ENCODE measurements around the gene TMC2. TPM values are rescaled to one million over a fixed set of nuclear protein-coding genes. Genes with fewer than 3 reads are reported as not detected.

Gene TMC2
- total and polyA plus RNA-seq, 7 donors = 0.03 to 0.25 (median 0.12) TPM; not detected in 2

- Histone ChIP-seq H3K27me3 (ENCODE audit: insufficient read depth in 3 of 3, low read length in 2 of 3) (peaks cover 3 to 4% (median 3%) of the 10 kb centered on the region in 3 donors), H3K36me3 (ENCODE audit: insufficient read depth in 1 of 2, low read depth in 1 of 2) (no peaks in the 10 kb centered on the region), H3K27ac (no peak overlapping the region), H3K4me3 (no peak overlapping the region), H3K9me3 (peaks cover 5% of the 10 kb centered on the region), H3K4me1 (no peaks in the 10 kb centered on the region)
- 19 to 21% (median 19%) methylated on average over 1 of the region's 1 CpG for WGBS, 3 donors
- no peak for ATAC-seq
- intact Hi-C loops (cut with DNase I) = no loop called here
- no peak for DNase-seq
- no peak for TF ChIP-seq CTCF (IDR thresholded peaks at IDR 0.05)
Observed at GRCh38 chr20:2631228-2631627, 94.9 kb downstream of the TMC2 start.

- Histone ChIP-seq H3K4me3 (no peak overlapping the region), H3K27ac (no peak overlapping the region), H3K36me3 (ENCODE audit: insufficient read depth in 1 of 2, low read depth in 1 of 2) (no peaks in the 10 kb centered on the region), H3K4me1 (no peaks in the 10 kb centered on the region), H3K9me3 (peaks cover 5% of the 10 kb centered on the region), H3K27me3 (ENCODE audit: insufficient read depth in 3 of 3, low read length in 2 of 3) (peaks cover 3 to 4% (median 3%) of the 10 kb centered on the region in 3 donors)
- TF ChIP-seq CTCF (IDR thresholded peaks at IDR 0.05) = no peak
- 10 to 17% (median 12%) methylated on average over 1 of the region's 1 CpG for WGBS, 3 donors
- ATAC-seq (no peak), DNase-seq (no peak)
- intact Hi-C loops (cut with DNase I) = no loop called here
Observed at GRCh38 chr20:2633381-2633780, 97.0 kb downstream of the TMC2 start.

GRCh38 chr20:2637246-2637645 is 100.9 kb downstream of the TMC2 start:
- no peak for DNase-seq
- 75 to 84% (median 81%) methylated on average over 6 of the region's 6 CpGs for WGBS, 3 donors
- Histone ChIP-seq H3K4me1 (no peaks in the 10 kb centered on the region), H3K27me3 (ENCODE audit: insufficient read depth in 3 of 3, low read length in 2 of 3) (peaks cover 3 to 4% (median 3%) of the 10 kb centered on the region in 3 donors), H3K9me3 (no peaks in the 10 kb centered on the region), H3K36me3 (ENCODE audit: insufficient read depth in 1 of 2, low read depth in 1 of 2) (peaks cover 0 to 13% of the 10 kb centered on the region in 2 donors), H3K4me3 (no peak overlapping the region), H3K27ac (no peak overlapping the region)
- ATAC-seq = no peak
- intact Hi-C loops (cut with DNase I) = loop anchor here in 1 of 2 donors (2.0 kb wide), 1 partner anchor 76 kb away; no protein-coding TSS in a partner anchor
- no peak for TF ChIP-seq CTCF (IDR thresholded peaks at IDR 0.05)

GRCh38 chr20:2640260-2640659 is 103.9 kb downstream of the TMC2 start:
- H3K27ac ChIP-seq = no peak overlapping the region
- no peak overlapping the region for H3K4me3 ChIP-seq
- no peak for TF ChIP-seq CTCF (IDR thresholded peaks at IDR 0.05)
- H3K27me3 ChIP-seq (ENCODE audit: insufficient read depth in 3 of 3, low read length in 2 of 3) = peaks cover 0 to 2% (median 0%) of the 10 kb centered on the region in 3 donors
- intact Hi-C loops (cut with DNase I) = no loop called here
- H3K36me3 ChIP-seq (ENCODE audit: insufficient read depth in 1 of 2, low read depth in 1 of 2) = peaks cover 3 to 27% of the 10 kb centered on the region in 2 donors
- 50 to 73% (median 59%) methylated on average over 1 of the region's 1 CpG for WGBS, 3 donors
- DNase-seq (no peak), ATAC-seq (no peak)
- H3K4me1 ChIP-seq = no peaks in the 10 kb centered on the region
- no peaks in the 10 kb centered on the region for H3K9me3 ChIP-seq

- Histone ChIP-seq H3K27me3 (ENCODE audit: insufficient read depth in 3 of 3, low read length in 2 of 3) (no peaks in the 10 kb centered on the region), H3K36me3 (ENCODE audit: insufficient read depth in 1 of 2, low read depth in 1 of 2) (peaks cover 3 to 27% of the 10 kb centered on the region in 2 donors), H3K4me3 (no peak overlapping the region), H3K27ac (no peak overlapping the region), H3K4me1 (no peaks in the 10 kb centered on the region), H3K9me3 (no peaks in the 10 kb centered on the region)
- intact Hi-C loops (cut with DNase I) = no loop called here
- ATAC-seq (no peak), DNase-seq (no peak)
- TF ChIP-seq CTCF (IDR thresholded peaks at IDR 0.05) = no peak
- 77 to 85% (median 83%) methylated on average over 9 of the region's 9 CpGs for WGBS, 3 donors
Observed at GRCh38 chr20:2640899-2641298, 104.5 kb downstream of the TMC2 start.
